ENCODE data around the gene AIMP1.

DNA sequence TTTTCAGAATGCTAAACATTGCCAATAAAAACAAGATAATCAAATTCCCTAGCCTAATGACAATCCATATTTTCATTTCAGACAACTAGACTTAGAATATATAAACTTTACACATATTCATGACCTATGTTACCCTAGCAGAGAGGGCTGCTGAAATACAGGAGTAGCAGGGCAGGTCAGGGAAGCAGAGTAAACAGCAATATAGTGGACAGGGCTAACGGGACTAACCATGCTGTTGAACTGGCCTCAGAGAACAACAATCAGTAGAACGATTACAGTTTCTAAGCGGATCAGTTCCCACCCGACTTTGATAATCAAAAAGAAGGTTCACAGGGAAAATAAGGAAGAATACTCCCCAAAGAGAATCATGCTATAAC is 14.3 kb upstream of the AIMP1 start:
- TF ChIP-seq, protein P1, sequence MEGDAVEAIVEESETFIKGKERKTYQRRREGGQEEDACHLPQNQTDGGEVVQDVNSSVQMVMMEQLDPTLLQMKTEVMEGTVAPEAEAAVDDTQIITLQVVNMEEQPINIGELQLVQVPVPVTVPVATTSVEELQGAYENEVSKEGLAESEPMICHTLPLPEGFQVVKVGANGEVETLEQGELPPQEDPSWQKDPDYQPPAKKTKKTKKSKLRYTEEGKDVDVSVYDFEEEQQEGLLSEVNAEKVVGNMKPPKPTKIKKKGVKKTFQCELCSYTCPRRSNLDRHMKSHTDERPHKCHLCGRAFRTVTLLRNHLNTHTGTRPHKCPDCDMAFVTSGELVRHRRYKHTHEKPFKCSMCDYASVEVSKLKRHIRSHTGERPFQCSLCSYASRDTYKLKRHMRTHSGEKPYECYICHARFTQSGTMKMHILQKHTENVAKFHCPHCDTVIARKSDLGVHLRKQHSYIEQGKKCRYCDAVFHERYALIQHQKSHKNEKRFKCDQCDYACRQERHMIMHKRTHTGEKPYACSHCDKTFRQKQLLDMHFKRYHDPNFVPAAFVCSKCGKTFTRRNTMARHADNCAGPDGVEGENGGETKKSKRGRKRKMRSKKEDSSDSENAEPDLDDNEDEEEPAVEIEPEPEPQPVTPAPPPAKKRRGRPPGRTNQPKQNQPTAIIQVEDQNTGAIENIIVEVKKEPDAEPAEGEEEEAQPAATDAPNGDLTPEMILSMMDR (IDR thresholded peaks at IDR 0.05; ENCODE audit: low read depth, low read length): no peak
- TF ChIP-seq EZH2phosphoT487 (IDR thresholded peaks at IDR 0.05; ENCODE audit: low read depth): no peak
